CD4-positive, alpha-beta T cell (primary cell): ENCODE measurements around the gene CHST15. TPM values are rescaled to one million over a fixed set of nuclear protein-coding genes. Genes with fewer than 3 reads are reported as not detected.
A peak's percentile ranks its signal among the peaks of the same experiment; 100 is the strongest.

Source experiments
- ATAC-seq: fragments of 200-7000 bp; cut with Tn5 transposase; one replicate; pipeline ENCODE4 v1.10.0; 2022; ENCODE audit warnings: mild to moderate bottlenecking; ENCODE audit not compliant: poor library complexity
- CTCF ChIA-PET: fragments of 350-600 bp; sonication (Branson Sonifier 250); formaldehyde crosslinking; loops from one replicate; lab custom pipeline; 2021; ENCODE audit warnings: antibody characterized with exemption, inconsistent platforms; lab: Charles Lee
- POLR2A ChIA-PET: fragments of 350-600 bp; sonication (Branson Sonifier 250); formaldehyde crosslinking; loops from one replicate; lab custom pipeline; 2021; ENCODE audit warnings: antibody characterized with exemption, inconsistent platforms; lab: Charles Lee
- DNase-seq, 14 experiments: peaks; one replicate each; pipeline ENCODE4 v3.0.0-alpha.2; 2013 to 2020; ENCODE audit warnings: mixed read lengths in 2 of 14
- H3K27ac ChIP-seq, 2 donors: one replicate each; pipeline versions ENCODE4 v1.5.1 to v1.7.0; 2013; ENCODE audit warnings: low read length in 2 of 2, low read depth in 1 of 2, mild to moderate bottlenecking in 1 of 2
- H3K27me3 ChIP-seq, 2 experiments: 1 replicate in 1 of 2; 2 replicates in 1 of 2; pipeline versions ENCODE4 v1.6.1 to v1.7.0; 2013; ENCODE audit warnings: low read length in 2 of 2, control low read depth in 1 of 2, mild to moderate bottlenecking in 1 of 2, moderate library complexity in 1 of 2; ENCODE audit not compliant: insufficient read depth in 2 of 2, control insufficient read depth in 1 of 2
- H3K36me3 ChIP-seq: one replicate; pipeline ENCODE4 v1.6.1; 2013; ENCODE audit warnings: low read length, control low read depth; ENCODE audit not compliant: insufficient read depth
- H3K4me1 ChIP-seq: one replicate; pipeline ENCODE4 v1.6.1; 2013; ENCODE audit warnings: low read length, control low read depth; ENCODE audit not compliant: insufficient read depth
- H3K4me3 ChIP-seq: one replicate; pipeline ENCODE4 v1.5.1; 2013; ENCODE audit warnings: mild to moderate bottlenecking, low read length, moderate library complexity
- H3K9me3 ChIP-seq, 2 experiments: 1 replicate in 1 of 2; 2 replicates in 1 of 2; pipeline versions ENCODE4 v1.6.1 to v1.7.0; 2013; ENCODE audit warnings: low read length in 2 of 2, mild to moderate bottlenecking in 2 of 2, control low read depth in 1 of 2, moderate library complexity in 1 of 2; ENCODE audit not compliant: control insufficient read depth in 1 of 2, insufficient read depth in 1 of 2
- H3K27ac Mint-ChIP-seq: one replicate; pipeline ENCODE4 v1.8.0; 2020; ENCODE audit warnings: mixed read lengths
- H3K27me3 Mint-ChIP-seq: one replicate; pipeline ENCODE4 v1.8.0; 2021; ENCODE audit warnings: mixed read lengths
- H3K36me3 Mint-ChIP-seq: one replicate; pipeline ENCODE4 v1.8.0; 2021; ENCODE audit warnings: low read depth, mixed read lengths
- H3K4me1 Mint-ChIP-seq: one replicate; pipeline ENCODE4 v1.8.0; 2021; ENCODE audit warnings: low read depth, mixed read lengths
- H3K4me3 Mint-ChIP-seq: one replicate; pipeline ENCODE4 v1.8.0; 2020; ENCODE audit warnings: mild to moderate bottlenecking, mixed read lengths
- H3K9me3 Mint-ChIP-seq: one replicate; pipeline ENCODE4 v1.8.0; 2020; ENCODE audit warnings: mixed read lengths
- intact Hi-C, 2 experiments: fragments of 100-400 bp; cut with DNase I in 1 of 2; cut with micrococcal nuclease in 1 of 2; formaldehyde crosslinking; loops; one replicate each; pipeline versions ENCODE4 v1.15.1 to v1.9.0; 2023 to 2025; cut with DNase I, micrococcal nuclease
- polyA plus RNA-seq, 2 donors: library from polyadenylated mRNA; unstranded; fragments of 120-200 nt; gene quantifications; one replicate each; pipeline ENCODE4 v1.2.1, GENCODE V29; 2013
- total RNA-seq, 174 experiments: library from RNA in 2 of 174; stranded (reverse) in 2 of 174; gene quantifications; one replicate each; pipeline ENCODE4 v1.2.3 and lab custom pipeline; 2021 to 2026
- TF ChIP-seq, protein P1 (sequence below): fragments of 200-600 bp; IDR thresholded peaks from one replicate; pipeline ENCODE4 v1.8.0; 2022; ENCODE audit warnings: antibody characterized with exemption, mild to moderate bottlenecking

The CHST15 gene, protein sequence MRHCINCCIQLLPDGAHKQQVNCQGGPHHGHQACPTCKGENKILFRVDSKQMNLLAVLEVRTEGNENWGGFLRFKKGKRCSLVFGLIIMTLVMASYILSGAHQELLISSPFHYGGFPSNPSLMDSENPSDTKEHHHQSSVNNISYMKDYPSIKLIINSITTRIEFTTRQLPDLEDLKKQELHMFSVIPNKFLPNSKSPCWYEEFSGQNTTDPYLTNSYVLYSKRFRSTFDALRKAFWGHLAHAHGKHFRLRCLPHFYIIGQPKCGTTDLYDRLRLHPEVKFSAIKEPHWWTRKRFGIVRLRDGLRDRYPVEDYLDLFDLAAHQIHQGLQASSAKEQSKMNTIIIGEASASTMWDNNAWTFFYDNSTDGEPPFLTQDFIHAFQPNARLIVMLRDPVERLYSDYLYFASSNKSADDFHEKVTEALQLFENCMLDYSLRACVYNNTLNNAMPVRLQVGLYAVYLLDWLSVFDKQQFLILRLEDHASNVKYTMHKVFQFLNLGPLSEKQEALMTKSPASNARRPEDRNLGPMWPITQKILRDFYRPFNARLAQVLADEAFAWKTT
- total RNA-seq (under 1 TPM; 0.42 to 0.52 TPM), total RNA-seq (lab: John Stamatoyannopoulos, UW) (0.05 to 15.0 (median 1.8) reads per million in 172 experiments)
- 5.6 TPM for polyA plus RNA-seq (2013, experiment 1 of 2)
- 5.2 TPM for polyA plus RNA-seq (2013, experiment 2 of 2)

GRCh38 chr10:124092860-124093773, at the start of gene CHST15:
Gene CHST15, minus strand, starts transcription at chr10:124093598. Its CDS starts 47,386 bp downstream, at chr10:124046212.
- intact Hi-C loops = no loop called here
- peak in 5 of 14 experiments; percentile 3 to 46 (median 30) for DNase-seq
- H3K27me3 ChIP-seq = peaks cover 23 to 35% of the 10 kb centered on the region in 2 experiments

DNA sequence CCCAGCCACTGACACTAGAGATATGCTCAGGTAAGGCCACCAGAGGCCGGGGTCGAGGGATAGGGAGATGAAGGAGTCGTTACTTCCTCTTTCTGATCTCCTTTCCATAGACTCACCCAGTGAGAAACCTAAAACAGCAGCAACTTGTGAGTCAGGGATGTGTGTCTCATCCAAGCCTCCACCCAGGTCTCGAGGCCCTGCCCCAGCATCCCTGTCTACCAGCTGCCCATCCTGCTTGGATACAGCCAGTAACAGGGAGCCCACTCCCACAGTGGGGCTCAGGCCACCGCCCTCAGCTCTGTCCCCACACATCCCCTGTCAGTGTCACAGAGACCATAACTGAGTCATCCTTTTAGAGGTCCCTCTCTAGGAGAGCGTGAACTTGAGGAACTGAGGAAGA, 49.6 kb upstream of the CHST15 start:
- no peaks in the 10 kb centered on the region for H3K9me3 Mint-ChIP-seq
- ChIA-PET CTCF (no interaction called here), POLR2A (no interaction called here)
- Histone ChIP-seq H3K27me3 (no peaks in the 10 kb centered on the region), H3K4me3 (no peak overlapping the region), H3K4me1 (no peaks in the 10 kb centered on the region), H3K27ac (no peak overlapping the region), H3K9me3 (no peaks in the 10 kb centered on the region), H3K36me3 (no peaks in the 10 kb centered on the region)
- intact Hi-C loops = no loop called here
- H3K36me3 Mint-ChIP-seq = no peaks in the 10 kb centered on the region
- no peaks in the 10 kb centered on the region for H3K27me3 Mint-ChIP-seq
- H3K4me1 Mint-ChIP-seq = no peaks in the 10 kb centered on the region
- H3K27ac Mint-ChIP-seq = no peak overlapping the region
- TF ChIP-seq, protein P1, sequence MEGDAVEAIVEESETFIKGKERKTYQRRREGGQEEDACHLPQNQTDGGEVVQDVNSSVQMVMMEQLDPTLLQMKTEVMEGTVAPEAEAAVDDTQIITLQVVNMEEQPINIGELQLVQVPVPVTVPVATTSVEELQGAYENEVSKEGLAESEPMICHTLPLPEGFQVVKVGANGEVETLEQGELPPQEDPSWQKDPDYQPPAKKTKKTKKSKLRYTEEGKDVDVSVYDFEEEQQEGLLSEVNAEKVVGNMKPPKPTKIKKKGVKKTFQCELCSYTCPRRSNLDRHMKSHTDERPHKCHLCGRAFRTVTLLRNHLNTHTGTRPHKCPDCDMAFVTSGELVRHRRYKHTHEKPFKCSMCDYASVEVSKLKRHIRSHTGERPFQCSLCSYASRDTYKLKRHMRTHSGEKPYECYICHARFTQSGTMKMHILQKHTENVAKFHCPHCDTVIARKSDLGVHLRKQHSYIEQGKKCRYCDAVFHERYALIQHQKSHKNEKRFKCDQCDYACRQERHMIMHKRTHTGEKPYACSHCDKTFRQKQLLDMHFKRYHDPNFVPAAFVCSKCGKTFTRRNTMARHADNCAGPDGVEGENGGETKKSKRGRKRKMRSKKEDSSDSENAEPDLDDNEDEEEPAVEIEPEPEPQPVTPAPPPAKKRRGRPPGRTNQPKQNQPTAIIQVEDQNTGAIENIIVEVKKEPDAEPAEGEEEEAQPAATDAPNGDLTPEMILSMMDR = no peak
- DNase-seq (peak in 2 of 14 experiments; percentile 50 to 54), ATAC-seq (no peak)
- no peak overlapping the region for H3K4me3 Mint-ChIP-seq

More at GRCh38 chr10:124092860-124093773, at the start of gene CHST15:
- Mint-ChIP-seq H3K4me3 (no peak within 1 kb of the TSS), H3K9me3 (no peaks in the 10 kb centered on the region), H3K4me1 (peaks cover 5% of the 10 kb centered on the region), H3K27me3 (peaks cover 59% of the 10 kb centered on the region), H3K36me3 (no peaks in the 10 kb centered on the region), H3K27ac (no peak within 1 kb of the TSS)
- peaks cover 5% of the 10 kb centered on the region for H3K4me1 ChIP-seq
- TF ChIP-seq, protein P1 = no peak
- ChIA-PET CTCF (no interaction called here), POLR2A (no interaction called here)
- no peak within 1 kb of the TSS for H3K27ac ChIP-seq
- no peaks in the 10 kb centered on the region for H3K36me3 ChIP-seq
- no peak for ATAC-seq
- H3K9me3 ChIP-seq = peaks cover 0 to 6% of the 10 kb centered on the region in 2 experiments
- H3K4me3 ChIP-seq = peak within 1 kb of the TSS; percentile 58

DNA sequence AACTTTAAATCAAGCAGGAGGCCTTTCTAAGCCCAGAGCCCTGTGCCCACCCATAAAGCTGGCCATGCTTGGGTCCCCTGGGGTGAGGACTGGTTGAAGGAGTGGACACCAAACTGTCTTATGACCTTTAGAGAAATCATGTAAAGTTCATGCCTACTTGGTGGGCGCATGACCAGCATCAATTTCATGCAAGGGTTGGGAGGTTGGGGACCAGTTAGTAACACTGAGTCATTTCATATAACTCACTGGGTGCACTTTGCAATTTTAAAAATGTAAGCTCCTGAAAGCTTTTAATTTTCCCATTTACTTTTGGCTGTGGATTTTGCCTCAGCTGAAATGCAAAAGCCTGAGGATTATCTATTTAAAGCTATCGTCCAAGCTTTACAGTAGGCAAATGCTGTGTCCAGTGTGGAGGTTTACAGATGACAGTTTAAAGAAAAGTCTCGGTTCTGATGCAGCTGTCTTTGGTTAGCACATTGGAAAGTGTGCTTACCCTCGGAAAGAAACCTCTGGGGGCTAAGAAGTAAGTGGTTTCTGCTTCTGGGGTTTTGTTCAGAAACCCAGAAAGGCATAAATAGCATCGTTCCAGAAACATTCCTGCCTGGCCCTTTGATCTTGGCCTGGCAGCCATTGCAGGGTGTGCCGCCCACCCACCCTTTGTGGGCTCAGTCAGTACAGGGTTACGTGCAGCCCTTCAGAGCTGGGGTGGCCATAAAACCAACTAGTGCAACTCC, 48.8 kb upstream of the CHST15 start:
- H3K9me3 Mint-ChIP-seq = no peaks in the 10 kb centered on the region
- intact Hi-C loops = no loop called here
- ChIA-PET CTCF (no interaction called here), POLR2A (no interaction called here)
- no peak overlapping the region for H3K27ac Mint-ChIP-seq
- Histone ChIP-seq H3K9me3 (no peaks in the 10 kb centered on the region), H3K4me3 (no peak overlapping the region), H3K36me3 (no peaks in the 10 kb centered on the region), H3K27ac (no peak overlapping the region), H3K27me3 (no peaks in the 10 kb centered on the region), H3K4me1 (no peaks in the 10 kb centered on the region)
- ATAC-seq = no peak
- DNase-seq = no peak
- H3K4me3 Mint-ChIP-seq = no peak overlapping the region
- no peaks in the 10 kb centered on the region for H3K4me1 Mint-ChIP-seq
- no peaks in the 10 kb centered on the region for H3K36me3 Mint-ChIP-seq
- TF ChIP-seq, protein P1 = no peak
- no peaks in the 10 kb centered on the region for H3K27me3 Mint-ChIP-seq
